Lower leg skin (tissue), 4 donors: ENCODE measurements around the gene STK11IP. TPM values are rescaled to one million over a fixed set of nuclear protein-coding genes. Genes with fewer than 3 reads are reported as not detected.

Experiments
- DNase-seq, 2 donors: peaks; one replicate each; pipeline ENCODE4 v3.0.0-alpha.2; 2019; ENCODE audit warnings: low spot score in 2 of 2
- H3K4me3 ChIP-seq: fragments of 200-600 bp; sonication (generic); 2 replicates; pipeline ENCODE4 v1.5.1; 2017; ENCODE audit warnings: mild to moderate bottlenecking, low read depth; ENCODE audit not compliant: poor library complexity, severe bottlenecking
- POLR2A ChIP-seq, 2 donors: fragments of 450-650 bp; IDR thresholded peaks; one replicate each; pipeline ENCODE4 v1.6.1; 2016 to 2017; ENCODE audit warnings: antibody characterized with exemption in 2 of 2, mild to moderate bottlenecking in 1 of 2, moderate library complexity in 1 of 2
- WGBS, 2 donors: methylation state at CpG; one replicate each; pipeline ENCODE4 v1.1.5; 2018; 5-methylcytosine and 5-hydroxymethylcytosine counted together
- intact Hi-C: fragments of 100-400 bp; cut with DNase I; formaldehyde crosslinking; loops from one replicate; pipeline ENCODE4 v1.15.0; 2023; ENCODE audit warnings: low total_unique reads
- microRNA-seq, 2 donors: library from miRNA; unstranded; fragments of <30 nt; microRNA quantifications; one replicate each; pipeline ENCODE4, GENCODE V29; 2016; ENCODE audit warnings: borderline replicate concordance in 2 of 2, borderline number of aligned reads in 1 of 2
- total RNA-seq, 4 donors: library from RNA; depleted of rRNA; stranded (reverse); fragments of >200 nt; gene quantifications; one replicate each; pipeline ENCODE4 v1.1.0, GENCODE V29; 2016
- TF ChIP-seq, protein P1 (sequence below), 3 donors: fragments of 450-650 bp; IDR thresholded peaks; one replicate each; pipeline ENCODE4 v1.5.1; 2016; ENCODE audit warnings: antibody characterized with exemption in 3 of 3, mild to moderate bottlenecking in 3 of 3, moderate library complexity in 2 of 3

Gene STK11IP
- total RNA-seq, 4 donors from 2014 or later: 13.3 to 37.8 (median 18.9) TPM

DNA sequence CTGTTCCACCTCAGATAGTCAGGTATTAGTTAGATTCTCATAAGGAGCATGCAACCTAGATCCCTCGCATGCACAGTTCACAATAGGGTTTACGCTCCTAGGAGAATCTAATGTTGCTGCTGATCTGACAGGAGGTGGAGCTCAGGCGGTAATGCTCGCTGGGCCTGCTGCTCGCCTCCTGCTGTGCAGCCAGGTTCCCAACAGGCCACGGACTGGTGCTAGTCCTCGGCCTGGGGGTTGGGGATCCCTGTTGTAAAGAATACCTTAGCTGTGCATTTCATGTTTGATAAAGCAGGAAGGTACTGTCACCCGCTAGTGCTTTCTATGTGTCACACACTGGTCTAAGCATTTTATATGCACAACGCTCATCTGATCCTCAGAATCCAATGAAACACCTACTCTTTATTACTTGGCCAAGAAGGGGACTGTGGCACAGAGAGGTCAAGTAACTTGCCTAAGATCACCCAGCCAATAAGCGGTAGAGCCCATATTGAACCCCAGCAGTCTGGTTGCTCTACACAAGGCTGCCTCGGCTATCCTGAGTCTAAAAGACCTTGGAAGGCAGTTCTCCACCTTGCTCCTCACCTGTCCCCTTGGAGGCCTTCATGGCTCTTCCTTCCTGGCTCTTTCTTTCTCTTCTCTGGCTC is 65.6 kb downstream of the STK11IP start:
- DNase-seq: peak in 1 of 2 donors; percentile 18
- 83 to 85% methylated on average over 11 of the region's 11 CpGs for WGBS, 2 donors
- TF ChIP-seq, protein P1, sequence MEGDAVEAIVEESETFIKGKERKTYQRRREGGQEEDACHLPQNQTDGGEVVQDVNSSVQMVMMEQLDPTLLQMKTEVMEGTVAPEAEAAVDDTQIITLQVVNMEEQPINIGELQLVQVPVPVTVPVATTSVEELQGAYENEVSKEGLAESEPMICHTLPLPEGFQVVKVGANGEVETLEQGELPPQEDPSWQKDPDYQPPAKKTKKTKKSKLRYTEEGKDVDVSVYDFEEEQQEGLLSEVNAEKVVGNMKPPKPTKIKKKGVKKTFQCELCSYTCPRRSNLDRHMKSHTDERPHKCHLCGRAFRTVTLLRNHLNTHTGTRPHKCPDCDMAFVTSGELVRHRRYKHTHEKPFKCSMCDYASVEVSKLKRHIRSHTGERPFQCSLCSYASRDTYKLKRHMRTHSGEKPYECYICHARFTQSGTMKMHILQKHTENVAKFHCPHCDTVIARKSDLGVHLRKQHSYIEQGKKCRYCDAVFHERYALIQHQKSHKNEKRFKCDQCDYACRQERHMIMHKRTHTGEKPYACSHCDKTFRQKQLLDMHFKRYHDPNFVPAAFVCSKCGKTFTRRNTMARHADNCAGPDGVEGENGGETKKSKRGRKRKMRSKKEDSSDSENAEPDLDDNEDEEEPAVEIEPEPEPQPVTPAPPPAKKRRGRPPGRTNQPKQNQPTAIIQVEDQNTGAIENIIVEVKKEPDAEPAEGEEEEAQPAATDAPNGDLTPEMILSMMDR (IDR thresholded peaks at IDR 0.05): no peak
- no peak for TF ChIP-seq POLR2A (IDR thresholded peaks at IDR 0.05)
- H3K4me3 ChIP-seq: no peak overlapping the region
- intact Hi-C loops: no loop called here

DNA sequence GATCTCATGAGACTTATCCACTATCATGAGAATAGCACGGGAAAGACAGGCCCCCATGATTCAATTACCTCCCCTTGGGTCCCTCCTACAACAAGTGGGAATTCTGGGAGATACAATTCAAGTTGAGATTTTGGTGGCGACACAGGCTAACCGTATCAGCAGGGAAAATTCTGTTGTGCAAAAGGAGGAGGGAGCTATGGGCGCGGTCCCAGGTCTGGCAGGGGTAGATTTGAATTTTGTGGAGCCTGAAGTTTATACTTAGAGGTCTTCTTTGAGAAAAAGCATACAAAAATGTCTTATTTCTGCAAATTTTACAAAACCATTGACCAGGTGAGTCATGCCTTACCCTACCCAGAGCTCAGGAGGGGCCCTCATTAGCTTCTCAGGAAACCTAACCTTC is 66.4 kb downstream of the STK11IP start:
- TF ChIP-seq POLR2A (IDR thresholded peaks at IDR 0.05): no peak
- TF ChIP-seq, protein P1 (IDR thresholded peaks at IDR 0.05): no peak
- peak in 1 of 2 donors; percentile 65 for DNase-seq
- intact Hi-C loops: no loop called here
- H3K4me3 ChIP-seq: no peak overlapping the region
- WGBS, 2 donors: 95 to 98% methylated on average over 5 of the region's 5 CpGs

DNA sequence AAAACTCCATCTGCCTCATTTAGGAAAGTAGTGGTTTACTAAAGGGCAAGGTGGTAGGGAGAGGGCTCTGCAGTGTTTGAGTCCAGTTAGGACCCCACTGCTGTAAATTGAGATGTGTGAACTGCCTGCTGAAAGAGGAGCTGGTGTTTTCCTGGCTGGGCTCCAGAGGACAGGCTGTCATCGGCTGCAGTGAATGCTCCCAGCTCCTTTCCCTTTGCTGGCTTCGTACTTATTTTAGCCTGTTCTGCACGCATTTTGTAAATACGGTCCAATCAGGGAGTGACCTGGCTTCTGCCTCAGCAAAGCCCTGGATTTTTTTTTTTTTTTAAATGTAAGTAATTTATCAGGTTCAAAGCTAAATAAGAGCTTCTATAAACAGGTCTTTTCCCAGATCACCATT is 67.3 kb downstream of the STK11IP start:
- TF ChIP-seq, protein P1 (IDR thresholded peaks at IDR 0.05): no peak
- no peak for TF ChIP-seq POLR2A (IDR thresholded peaks at IDR 0.05)
- peak in 1 of 2 donors; percentile 75 for DNase-seq
- 60 to 61% methylated on average over 4 of the region's 4 CpGs for WGBS, 2 donors
- intact Hi-C loops: no loop called here
- no peak overlapping the region for H3K4me3 ChIP-seq

DNA sequence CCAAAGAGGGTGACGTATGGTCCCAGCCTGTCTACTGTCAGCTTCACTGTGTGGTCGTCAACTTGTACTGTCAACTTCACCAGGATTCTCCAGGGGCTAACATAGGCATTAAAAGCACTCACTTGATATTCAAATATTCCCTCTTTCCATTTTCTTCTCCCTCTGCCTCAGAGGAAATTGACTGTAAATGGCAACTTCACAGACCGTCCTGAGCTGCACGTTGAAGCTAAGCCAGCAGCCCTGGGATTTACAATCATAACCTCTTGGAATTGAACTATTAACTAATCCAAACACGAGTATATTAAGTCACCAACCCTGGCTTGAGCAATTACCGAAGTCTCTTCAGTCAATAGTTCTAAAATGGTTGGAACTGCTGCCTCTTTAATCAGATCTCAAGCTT is 68.3 kb downstream of the STK11IP start:
- 79 to 86% methylated on average over 6 of the region's 6 CpGs for WGBS, 2 donors
- H3K4me3 ChIP-seq: no peak overlapping the region
- no peak for TF ChIP-seq POLR2A (IDR thresholded peaks at IDR 0.05)
- TF ChIP-seq, protein P1 (IDR thresholded peaks at IDR 0.05): no peak
- intact Hi-C loops: no loop called here
- DNase-seq: peak in 1 of 2 donors; percentile 34

Small RNA genes lying within 50 kb of the gene (microRNA-seq; reads per million reads assigned to microRNA genes)
- gene MIR3132: 0 reads per million in 2 donors

Other genes starting within 250 kb of the STK11IP start
- gene DNPEP, start 209.9 kb upstream of the STK11IP start, total RNA-seq: 10 to 100 TPM; 52.7 to 64.0 (median 57.6) TPM
- 100 to 1,000 TPM in 1 of 4 donors, 10 to 100 TPM in 3; 19.4 to 163 (median 37.8) TPM for gene DES, start 179.5 kb upstream of the STK11IP start, total RNA-seq
- 10 to 100 TPM in 1 of 4 donors, 1 to 10 TPM in 3; 3.3 to 11.4 (median 5.3) TPM for gene SPEG, start 163.0 kb upstream of the STK11IP start, total RNA-seq
- 10 to 100 TPM in 3 of 4 donors, 1 to 10 TPM in 1; 5.4 to 29.9 (median 19.8) TPM for gene GMPPA, start 99.0 kb upstream of the STK11IP start, total RNA-seq
- gene ASIC4, start 83.4 kb upstream of the STK11IP start, total RNA-seq: under 1 TPM in 1 of 4 donors, not detected in 3; 0.26 TPM
- 10 to 100 TPM; 37.8 to 73.1 (median 58.4) TPM for gene CHPF, start 54.0 kb upstream of the STK11IP start, total RNA-seq
- gene TMEM198, start 53.8 kb upstream of the STK11IP start, total RNA-seq: 1 to 10 TPM in 2 of 4 donors, under 1 TPM in 2; 0.17 to 2.1 (median 1.0) TPM
- 10 to 100 TPM; 34.2 to 52.7 (median 42.7) TPM for gene OBSL1, start 26.3 kb upstream of the STK11IP start, total RNA-seq
- gene INHA, start 25.5 kb upstream of the STK11IP start, total RNA-seq: 1 to 10 TPM in 1 of 4 donors, under 1 TPM in 2, not detected in 1; 0.58 to 1.4 (median 0.84) TPM
- 1 to 10 TPM in 2 of 4 donors, under 1 TPM in 2; 0.34 to 2.1 (median 0.90) TPM for gene SLC4A3, start 29.8 kb downstream of the STK11IP start, total RNA-seq